Activated CD8-positive, alpha-beta memory T cell treated with anti-CD3 and anti-CD28 coated beads, Interleukin-2, amount 10 ng/mL, durations not matched to agents 7 days and 5 days (primary cell): ENCODE measurements around the gene ME1. TPM values are rescaled to one million over a fixed set of nuclear protein-coding genes. Genes with fewer than 3 reads are reported as not detected.
A peak's percentile ranks its signal among the peaks of the same experiment; 100 is the strongest.
"Not testable (repeated sequence)": the region's sequence is repeated elsewhere in the genome, so short reads cannot be mapped to it uniquely, and the experiment has no call there.

Source experiments
- ATAC-seq: fragments of 150-1000 bp; cut with Tn5 transposase; one replicate; pipeline ENCODE4 v1.10.0; 2021; ENCODE audit warnings: moderate library complexity
- CTCF ChIA-PET: fragments of 350-600 bp; sonication (Branson Sonifier 250); formaldehyde crosslinking; loops from one replicate; lab custom pipeline; 2021; ENCODE audit warnings: antibody characterized with exemption; lab: Charles Lee
- DNase-seq: peaks from one replicate; pipeline ENCODE4 v3.0.0-alpha.2; 2020
- H3K27ac Mint-ChIP-seq: one replicate; pipeline ENCODE4 v1.8.0; 2021; ENCODE audit warnings: mild to moderate bottlenecking, mixed read lengths
- H3K27me3 Mint-ChIP-seq: one replicate; pipeline ENCODE4 v1.8.0; 2021; ENCODE audit warnings: mixed read lengths
- H3K36me3 Mint-ChIP-seq: one replicate; pipeline ENCODE4 v1.8.0; 2021; ENCODE audit warnings: mild to moderate bottlenecking, mixed read lengths
- H3K4me1 Mint-ChIP-seq: one replicate; pipeline ENCODE4 v1.8.0; 2021; ENCODE audit warnings: mixed read lengths
- H3K4me3 Mint-ChIP-seq: one replicate; pipeline ENCODE4 v1.8.0; 2021; ENCODE audit warnings: mild to moderate bottlenecking, moderate library complexity, mixed read lengths
- H3K9me3 Mint-ChIP-seq: one replicate; pipeline ENCODE4 v1.8.0; 2022; ENCODE audit warnings: low read depth, mixed read lengths
- total RNA-seq, 2 experiments: library from RNA; stranded (reverse); gene quantifications; one replicate each; pipeline ENCODE4 v1.2.3, GENCODE V29; 2021

The ME1 gene
- total RNA-seq, 2 experiments from 2014 or later, result 0.14 to 0.20 TPM

DNA sequence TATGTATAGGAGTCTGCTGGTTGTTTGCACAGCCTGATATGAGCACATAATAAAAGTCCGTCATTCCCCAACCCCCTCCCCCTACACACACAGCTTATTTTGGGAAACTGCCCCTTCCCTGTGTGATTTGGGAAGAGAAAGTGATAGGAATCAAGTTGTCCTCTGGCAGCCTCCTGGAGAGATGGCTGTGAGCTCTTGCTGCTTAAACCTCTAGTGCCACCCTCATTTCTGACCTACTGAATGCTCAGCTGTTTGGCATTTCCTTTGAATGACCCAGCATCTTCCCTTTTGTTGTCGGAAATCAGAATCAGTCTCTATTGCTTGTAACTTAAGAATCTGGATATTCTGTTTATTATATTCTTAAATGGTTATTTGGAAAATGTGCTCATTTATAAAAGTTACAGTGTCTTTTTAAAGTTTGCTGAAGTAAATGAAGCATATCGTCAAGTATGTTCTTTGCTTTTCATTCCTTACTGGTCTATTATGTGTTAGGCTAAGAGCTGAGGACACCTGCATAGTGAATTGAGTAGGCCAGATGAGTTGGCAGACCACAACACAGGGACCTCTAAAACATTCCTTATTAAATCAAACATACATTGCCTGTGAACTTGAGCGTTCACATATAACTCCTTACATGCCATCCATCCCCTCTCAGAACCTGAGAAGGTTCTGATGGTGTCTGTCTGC is 232.2 kb downstream of the ME1 start:
- Mint-ChIP-seq H3K4me1 (peaks cover 7% of the 10 kb centered on the region), H3K36me3 (no peaks in the 10 kb centered on the region), H3K4me3 (no peak overlapping the region), H3K27me3 (peaks cover 9% of the 10 kb centered on the region), H3K27ac (no peak overlapping the region), H3K9me3 (no peaks in the 10 kb centered on the region)
- DNase-seq (no peak), ATAC-seq (no peak)
- CTCF ChIA-PET, result interaction anchor here (1.3 to 2.2 kb wide), 3 partner anchors 13 to 284 kb away, joined by 3 to 18 read pairs (median 4); partner anchors contain the start of genes DOP1A and UBE3D

DNA sequence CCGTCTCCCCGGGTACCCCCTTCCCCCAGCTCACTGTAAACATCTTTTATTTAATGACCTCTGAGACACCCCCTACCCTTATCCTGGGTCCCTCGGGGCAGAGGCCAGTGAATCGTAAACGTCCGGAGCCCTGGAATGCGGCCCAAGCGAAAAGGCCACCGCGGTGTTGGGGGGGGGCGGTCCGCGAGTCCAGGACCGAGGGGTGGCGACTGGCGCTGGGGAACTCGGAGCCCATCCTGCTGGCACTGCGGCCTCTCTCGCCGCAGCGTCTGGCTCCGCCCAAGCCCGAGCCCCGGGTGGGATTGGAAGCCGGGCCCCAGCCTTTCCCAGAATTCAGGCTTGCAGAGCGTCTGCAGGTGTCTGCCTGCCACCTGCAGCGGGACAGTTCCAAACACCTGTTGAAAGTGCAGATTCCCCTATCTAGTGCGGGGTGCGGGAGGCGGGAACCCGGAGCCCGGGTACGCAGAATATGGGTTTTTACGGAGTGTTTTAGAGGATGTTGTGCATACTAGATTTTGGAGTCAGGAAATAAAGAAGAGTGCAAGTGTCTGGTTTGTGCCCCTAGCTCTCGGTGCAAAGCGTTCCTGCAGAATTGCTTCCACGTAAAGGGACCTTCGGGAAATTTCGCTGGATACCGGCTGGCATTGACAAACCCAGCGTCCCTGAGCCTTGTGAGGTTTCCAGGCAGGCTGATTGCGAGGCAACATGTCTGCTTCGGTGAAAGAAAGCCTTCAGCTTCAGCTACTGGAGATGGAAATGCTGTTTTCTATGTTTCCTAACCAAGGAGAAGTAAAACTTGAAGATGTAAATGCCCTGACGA is 236.9 kb downstream of the ME1 start:
- H3K36me3 Mint-ChIP-seq, result peaks cover 5% of the 10 kb centered on the region
- ATAC-seq, result peak; percentile 11
- peak; percentile 43 for DNase-seq
- H3K4me1 Mint-ChIP-seq, result peaks cover 23% of the 10 kb centered on the region
- H3K27ac Mint-ChIP-seq, result no peak overlapping the region
- no peaks in the 10 kb centered on the region for H3K9me3 Mint-ChIP-seq
- CTCF ChIA-PET, result interaction anchor here (1.0 to 4.0 kb wide), 3 partner anchors 21 to 140 kb away, joined by 3 to 34 read pairs (median 3); partner anchors contain the start of genes DOP1A and UBE3D
- peak overlapping the region; percentile 98 for H3K4me3 Mint-ChIP-seq
- H3K27me3 Mint-ChIP-seq, result peaks cover 9% of the 10 kb centered on the region

DNA sequence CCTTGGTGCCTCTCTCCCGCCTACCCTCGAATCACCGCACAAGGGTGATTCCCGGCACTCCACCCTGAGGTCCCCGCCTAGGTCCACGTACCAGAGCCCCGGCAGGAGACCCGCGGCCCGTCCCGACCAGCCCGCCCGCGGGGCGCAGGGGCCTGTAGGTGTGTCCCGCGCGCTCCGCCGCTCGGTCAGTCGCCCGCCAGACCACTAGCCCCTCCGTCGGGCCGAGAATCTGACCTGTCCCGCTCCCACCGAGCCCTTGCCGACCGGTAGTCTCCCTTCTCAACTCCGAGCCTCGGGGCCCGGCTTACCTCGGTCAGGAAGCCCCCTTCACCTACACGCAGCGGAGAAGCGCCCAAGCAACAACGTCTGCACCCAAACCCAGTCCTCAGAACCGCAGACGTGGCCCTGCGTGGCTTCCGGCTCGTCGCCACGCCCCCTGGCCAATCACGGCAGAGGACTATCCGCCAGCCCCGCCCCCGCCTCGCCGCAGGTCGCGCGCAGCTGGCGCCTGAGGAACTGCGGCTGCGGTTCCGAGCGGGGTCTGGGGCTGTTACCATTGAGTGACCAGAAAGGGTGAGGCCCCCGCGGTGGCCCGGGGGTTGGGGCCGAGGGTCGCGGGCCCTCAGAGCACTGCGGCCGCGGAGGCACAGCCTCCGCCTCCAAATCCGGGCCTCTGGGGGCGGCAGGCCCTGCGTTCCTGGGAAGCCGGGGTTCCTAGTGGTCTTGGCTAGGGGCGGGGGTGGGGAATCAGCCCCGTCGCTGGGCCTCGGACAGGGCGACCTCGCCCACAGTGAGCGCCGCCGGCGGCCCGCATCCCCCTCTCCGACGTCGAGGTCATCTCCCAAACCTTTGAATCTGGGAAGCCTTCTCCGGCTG is 237.7 kb downstream of the ME1 start, which contains the start of the genes PGM3 and RWDD2A:
Gene PGM3, minus strand, starts transcription at position 395 of the 876 bp plus-strand sequence. CDS start 2,253 bp downstream, outside the sequence.
Gene RWDD2A, plus strand, starts transcription at position 487 of the 876 bp plus-strand sequence. CDS start 1,095 bp downstream, outside the sequence.
- Mint-ChIP-seq H3K4me3 (peak within 1 kb of the TSS; percentile 98), H3K27me3 (peaks cover 9% of the 10 kb centered on the region), H3K9me3 (no peaks in the 10 kb centered on the region), H3K27ac (peak within 1 kb of the TSS; percentile 93), H3K36me3 (peaks cover 5% of the 10 kb centered on the region), H3K4me1 (peaks cover 26% of the 10 kb centered on the region)
- CTCF ChIA-PET, result interaction anchor here (1.0 to 4.0 kb wide), 3 partner anchors 22 to 139 kb away, joined by 3 to 34 read pairs (median 3); partner anchors contain the start of genes DOP1A and UBE3D
- DNase-seq (peak; percentile 92), ATAC-seq (peak; percentile 97)

- CTCF ChIA-PET, result interaction anchor here (0.7 to 5.5 kb wide), 2 partner anchors 126 to 701 kb away, joined by 4 to 44 read pairs; partner anchors contain the start of genes DOP1A and UBE3D
- no peak for ATAC-seq
- Mint-ChIP-seq H3K36me3 (peaks cover 5% of the 10 kb centered on the region), H3K9me3 (no peaks in the 10 kb centered on the region), H3K27me3 (peaks cover 9% of the 10 kb centered on the region), H3K4me1 (peaks cover 26% of the 10 kb centered on the region), H3K27ac (peak overlapping the region; percentile 93), H3K4me3 (peak overlapping the region; percentile 98)
- no peak for DNase-seq
Observed at GRCh38 chr6:83192456-83192855, 238.4 kb downstream of the ME1 start.

DNA sequence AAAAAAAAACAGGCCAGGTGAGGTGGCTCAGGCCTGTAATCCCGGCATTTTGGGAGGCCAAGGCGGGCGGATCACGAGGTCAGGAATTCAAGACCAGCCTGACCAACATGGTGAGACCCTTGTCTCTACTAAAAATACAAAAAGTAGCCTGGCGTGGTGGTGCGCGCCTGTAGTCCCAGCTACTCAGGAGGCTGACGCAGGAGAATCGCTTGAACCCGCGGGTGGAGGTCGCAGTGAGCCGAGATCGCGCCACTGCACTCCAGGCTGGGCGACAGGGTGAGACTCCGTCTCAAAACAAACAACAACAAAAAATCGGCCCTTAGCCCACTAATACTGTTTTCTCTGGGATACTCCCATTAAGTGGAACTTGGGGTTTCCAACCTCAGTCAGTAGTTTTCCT is 238.9 kb downstream of the ME1 start:
- not testable (repeated sequence) for H3K27ac Mint-ChIP-seq
- peaks cover 26% of the 10 kb centered on the region for H3K4me1 Mint-ChIP-seq

DNA sequence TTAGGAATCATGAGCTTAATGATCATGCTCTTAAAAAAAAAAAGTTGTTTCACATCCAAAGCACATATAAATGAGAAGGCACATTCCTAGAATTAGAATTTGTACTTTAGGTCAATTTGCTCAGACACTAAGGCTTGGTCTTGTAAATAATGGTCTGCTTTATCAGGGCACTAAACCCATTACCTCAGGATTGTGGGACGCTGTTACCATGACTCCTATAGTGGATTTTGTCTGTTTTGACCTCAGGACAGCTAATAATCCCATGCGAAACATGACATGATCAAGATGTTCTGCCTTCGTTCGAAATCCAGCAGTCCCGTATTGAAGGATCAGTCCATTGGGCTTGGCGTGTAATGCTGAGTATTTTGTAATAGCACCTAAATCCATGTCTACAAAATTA is 240.2 kb downstream of the ME1 start:
- peaks cover 5% of the 10 kb centered on the region for H3K36me3 Mint-ChIP-seq
- peaks cover 26% of the 10 kb centered on the region for H3K4me1 Mint-ChIP-seq
- ATAC-seq (no peak), DNase-seq (no peak)
- H3K27me3 Mint-ChIP-seq, result peaks cover 9% of the 10 kb centered on the region
- H3K27ac Mint-ChIP-seq, result no peak overlapping the region
- no peak overlapping the region for H3K4me3 Mint-ChIP-seq
- CTCF ChIA-PET, result interaction anchor here (1.0 to 5.5 kb wide), 2 partner anchors 24 to 124 kb away, joined by 3 to 44 read pairs; partner anchors contain the start of genes DOP1A and UBE3D
- no peaks in the 10 kb centered on the region for H3K9me3 Mint-ChIP-seq

More for the DNA sequence above, 238.9 kb downstream of the ME1 start:
- H3K4me3 Mint-ChIP-seq, result peak overlapping the region; percentile 98
- ATAC-seq, H3K27me3 Mint-ChIP-seq, H3K36me3 Mint-ChIP-seq, DNase-seq, H3K9me3 Mint-ChIP-seq: not testable (repeated sequence)
- CTCF ChIA-PET, result interaction anchor here (0.7 to 5.5 kb wide), 3 partner anchors 125 to 700 kb away, joined by 3 to 44 read pairs (median 4); partner anchors contain the start of genes DOP1A and UBE3D

GRCh38 chr6:83188501-83188900 is 242.3 kb downstream of the ME1 start:
- H3K4me1 Mint-ChIP-seq, result peaks cover 18% of the 10 kb centered on the region
- H3K9me3 Mint-ChIP-seq, result no peaks in the 10 kb centered on the region
- H3K36me3 Mint-ChIP-seq, result peaks cover 17% of the 10 kb centered on the region
- H3K27me3 Mint-ChIP-seq, result no peaks in the 10 kb centered on the region
- no peak overlapping the region for H3K27ac Mint-ChIP-seq
- no peak overlapping the region for H3K4me3 Mint-ChIP-seq
- CTCF ChIA-PET, result interaction anchor here (1.5 to 5.5 kb wide), 2 partner anchors 51 to 122 kb away, joined by 3 to 44 read pairs; partner anchors contain the start of genes DOP1A and UBE3D
- DNase-seq (no peak), ATAC-seq (no peak)

- CTCF ChIA-PET, result interaction anchor here (1.0 to 4.2 kb wide), 2 partner anchors 18 to 119 kb away, joined by 3 to 24 read pairs; partner anchors contain the start of genes DOP1A and UBE3D
- no peaks in the 10 kb centered on the region for H3K27me3 Mint-ChIP-seq
- ATAC-seq (no peak), DNase-seq (no peak)
- no peak overlapping the region for H3K27ac Mint-ChIP-seq
- H3K9me3 Mint-ChIP-seq, result no peaks in the 10 kb centered on the region
- peaks cover 30% of the 10 kb centered on the region for H3K36me3 Mint-ChIP-seq
- H3K4me1 Mint-ChIP-seq, result peaks cover 6% of the 10 kb centered on the region
- no peak overlapping the region for H3K4me3 Mint-ChIP-seq
Observed at GRCh38 chr6:83185096-83185495, 245.8 kb downstream of the ME1 start.

GRCh38 chr6:83183082-83183828 is 247.6 kb downstream of the ME1 start:
- ATAC-seq (no peak), DNase-seq (no peak)
- H3K4me3 Mint-ChIP-seq, result no peak overlapping the region
- H3K4me1 Mint-ChIP-seq, result peaks cover 4% of the 10 kb centered on the region
- no peaks in the 10 kb centered on the region for H3K9me3 Mint-ChIP-seq
- CTCF ChIA-PET, result interaction anchor here (0.9 to 4.2 kb wide), 2 partner anchors 26 to 117 kb away, joined by 3 to 24 read pairs; partner anchors contain the start of genes DOP1A and UBE3D
- H3K36me3 Mint-ChIP-seq, result peaks cover 30% of the 10 kb centered on the region
- no peak overlapping the region for H3K27ac Mint-ChIP-seq
- no peaks in the 10 kb centered on the region for H3K27me3 Mint-ChIP-seq

- CTCF ChIA-PET, result no interaction called here
- no peak overlapping the region for H3K27ac Mint-ChIP-seq
- peaks cover 4% of the 10 kb centered on the region for H3K4me1 Mint-ChIP-seq
- H3K36me3 Mint-ChIP-seq, result peaks cover 33% of the 10 kb centered on the region
- DNase-seq, result no peak
- H3K27me3 Mint-ChIP-seq, result no peaks in the 10 kb centered on the region
- H3K4me3 Mint-ChIP-seq, result no peak overlapping the region
- no peak for ATAC-seq
- H3K9me3 Mint-ChIP-seq, result no peaks in the 10 kb centered on the region
Observed at GRCh38 chr6:83182114-83182513, 248.7 kb downstream of the ME1 start.

GRCh38 chr6:83180426-83180950 is 250.4 kb downstream of the ME1 start:
- CTCF ChIA-PET, result interaction anchor here (0.8 to 1.0 kb wide), 2 partner anchors 41 to 115 kb away, joined by 3 read pairs; partner anchors contain the start of gene UBE3D
- Mint-ChIP-seq H3K4me1 (peaks cover 4% of the 10 kb centered on the region), H3K27ac (no peak overlapping the region), H3K27me3 (no peaks in the 10 kb centered on the region), H3K9me3 (no peaks in the 10 kb centered on the region), H3K36me3 (peaks cover 35% of the 10 kb centered on the region), H3K4me3 (no peak overlapping the region)
- no peak for ATAC-seq
- no peak for DNase-seq
